GM21529 (cell line): ENCODE data around the gene CBLN3.
A peak's percentile ranks its signal among the peaks of the same experiment; 100 is the strongest.

ENCODE experiments used
- ATAC-seq: cut with Tn5 transposase; IDR thresholded peaks from one replicate; pipeline ENCODE4 v1.9.1; 2021; ENCODE audit not compliant: unreplicated experiment

The CBLN3 gene

DNA sequence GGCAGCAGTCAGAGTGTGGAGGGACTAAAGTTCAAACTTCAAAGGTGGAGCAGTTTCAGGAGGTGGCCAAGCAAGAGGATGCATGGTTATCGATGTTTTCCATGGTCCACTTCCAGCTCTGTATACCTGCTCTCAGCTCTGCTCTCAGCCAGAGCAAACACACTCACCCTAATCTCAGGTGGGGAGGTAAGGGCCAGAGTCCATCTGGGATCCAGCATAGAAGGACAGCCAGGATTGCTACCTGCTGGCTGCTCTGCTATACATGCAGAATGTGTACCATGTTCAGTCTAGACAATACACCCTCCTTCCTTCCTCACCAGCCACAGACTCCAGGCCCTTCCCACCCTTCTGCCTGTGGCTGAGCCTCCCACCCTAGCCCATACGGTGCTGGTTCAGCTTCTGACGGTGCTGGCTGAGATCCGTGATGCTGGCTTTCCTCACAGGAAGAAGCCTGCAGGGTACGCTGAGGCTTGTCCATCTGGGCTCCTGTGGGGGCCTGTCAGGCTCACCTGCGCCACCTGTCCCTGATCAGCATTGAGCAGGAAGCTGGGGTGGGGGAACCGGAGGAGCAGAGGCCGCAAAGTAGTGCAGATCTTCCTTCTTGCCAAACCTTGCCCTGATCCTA lies 2.4 kb downstream of the CBLN3 start:
- no peak for ATAC-seq

DNA sequence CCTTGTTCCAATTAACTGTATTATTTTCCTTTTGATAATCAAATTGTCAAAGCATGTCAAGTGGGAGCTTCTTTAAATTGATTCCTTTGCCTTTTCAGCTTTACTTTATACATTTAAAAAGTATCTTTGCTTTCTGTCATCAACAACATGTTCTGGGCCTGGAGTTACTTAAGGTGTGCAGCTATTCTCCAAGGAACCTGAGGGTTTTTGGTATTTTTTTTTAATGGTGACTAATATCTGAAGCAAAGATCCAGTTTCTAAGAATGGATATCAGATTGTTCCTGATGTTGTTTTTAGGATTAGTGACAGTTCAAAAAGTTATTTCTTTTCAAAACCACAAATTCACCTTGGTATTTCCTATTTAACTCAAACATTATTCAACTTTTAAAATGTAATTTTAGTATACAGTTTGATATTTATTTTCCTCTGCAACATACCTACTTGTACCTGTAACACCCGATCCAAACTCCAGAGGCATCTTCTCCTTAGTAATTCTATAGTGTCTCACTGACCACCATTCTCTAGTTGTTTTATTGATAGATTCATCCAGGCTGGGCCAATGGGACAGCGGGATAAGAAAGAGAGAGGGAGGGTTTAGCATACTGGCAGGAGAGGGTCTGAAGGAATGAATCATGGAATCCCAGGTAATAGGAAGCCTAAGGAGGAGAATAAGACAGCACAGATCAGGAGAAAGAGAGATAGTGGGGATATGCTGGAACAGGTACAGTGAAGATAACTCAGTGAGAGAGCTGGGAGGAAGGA lies 3.1 kb downstream of the CBLN3 start:
- ATAC-seq = no peak

DNA sequence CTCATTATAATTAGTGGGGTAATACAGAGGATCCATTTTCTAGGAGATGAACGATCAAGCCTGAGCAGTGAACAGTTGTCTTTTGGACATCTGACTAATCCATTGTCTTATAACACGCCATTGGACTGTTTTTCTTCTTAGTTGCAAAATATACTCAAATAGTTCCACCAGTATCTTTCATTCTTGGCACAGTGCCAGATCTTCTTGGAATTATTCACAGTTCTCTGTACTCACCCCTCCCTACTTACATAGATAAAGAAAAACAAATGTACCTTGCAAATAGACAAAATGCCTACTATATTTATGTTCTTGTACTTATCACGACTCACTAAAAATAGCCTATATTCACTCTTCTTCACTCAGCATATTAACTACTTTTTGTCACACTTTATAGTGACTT lies 3.8 kb downstream of the CBLN3 start:
- ATAC-seq = no peak

DNA sequence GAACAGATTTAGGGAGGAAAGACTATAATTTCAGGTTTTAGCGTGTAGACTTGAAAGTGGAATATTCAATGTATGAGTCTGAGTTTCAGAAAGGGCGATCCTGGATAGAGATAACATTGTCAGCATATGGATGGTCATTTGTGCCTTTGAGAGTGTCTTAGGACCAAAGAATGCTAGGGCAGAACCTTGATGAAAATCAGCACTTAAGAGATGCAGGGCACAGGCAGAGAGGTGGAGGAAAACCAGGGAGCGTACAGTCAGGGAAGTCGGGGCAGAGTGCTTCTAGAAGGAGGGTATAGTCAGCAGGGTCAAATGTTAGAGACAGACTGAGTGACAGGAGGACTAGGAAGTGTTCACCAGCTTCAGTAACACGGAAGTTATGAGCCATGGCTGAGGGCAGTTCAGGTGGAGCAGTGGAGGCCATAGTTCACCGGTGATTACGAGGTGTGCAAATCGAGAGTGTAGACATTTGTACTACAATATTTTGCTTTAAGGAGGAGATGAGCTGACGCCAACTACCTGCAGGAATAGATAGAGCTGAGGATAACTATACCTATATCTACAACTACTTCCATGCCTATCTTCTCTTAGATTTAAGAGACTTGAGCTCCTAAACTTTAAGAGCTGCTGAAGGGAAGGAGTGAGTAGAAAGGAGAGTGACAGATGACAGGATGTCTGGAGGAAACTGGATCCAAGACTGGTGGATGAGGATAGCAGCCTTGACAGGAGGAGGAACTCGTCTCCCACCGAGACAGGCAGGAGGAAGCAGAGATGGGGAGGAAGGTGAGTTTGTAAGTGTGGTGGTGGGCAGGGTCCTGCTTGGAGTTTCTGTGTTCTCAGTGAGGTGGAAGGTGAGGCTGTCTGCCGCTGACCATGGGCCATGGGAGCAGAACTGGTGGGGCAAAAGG lies 6.5 kb downstream of the CBLN3 start:
- no peak for ATAC-seq

DNA sequence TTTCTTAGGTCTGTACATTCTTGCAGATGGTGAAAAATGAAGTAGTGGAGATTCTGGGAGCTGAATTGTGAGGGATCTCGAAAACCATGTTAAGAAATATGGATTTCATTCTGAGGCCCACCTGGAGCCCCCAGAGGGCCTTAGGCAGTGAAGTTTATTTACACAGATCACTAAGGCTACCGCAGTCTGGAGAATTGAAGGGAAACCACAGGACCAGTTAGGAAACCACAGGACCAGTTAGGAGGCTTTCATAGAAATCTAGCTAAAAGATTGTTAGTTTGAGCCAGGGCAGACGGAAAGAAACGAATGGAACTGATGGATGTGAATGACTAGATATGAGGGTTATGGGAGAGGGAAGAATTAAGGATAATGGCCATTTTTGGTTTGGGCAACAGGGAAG lies 7.2 kb downstream of the CBLN3 start:
- no peak for ATAC-seq

DNA sequence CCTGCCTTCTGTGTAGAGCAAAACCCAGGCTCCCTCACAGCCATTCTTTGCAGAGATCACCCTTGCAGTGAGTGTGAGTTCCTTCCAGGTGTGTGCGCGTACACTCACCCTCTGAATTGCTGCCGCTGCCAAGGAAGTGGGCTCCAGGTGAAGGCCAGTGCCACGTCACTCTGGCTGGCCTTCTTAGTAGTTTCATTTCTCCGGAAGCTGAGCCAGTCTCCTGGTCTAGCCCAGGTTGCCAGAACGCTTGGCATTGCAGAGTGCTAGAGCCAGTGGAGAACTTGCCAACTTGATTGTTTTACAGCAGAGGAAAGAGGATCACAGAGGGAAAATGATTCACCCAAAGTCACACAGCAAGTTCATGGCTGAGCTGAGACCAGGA lies 11.0 kb downstream of the CBLN3 start:
- no peak for ATAC-seq

DNA sequence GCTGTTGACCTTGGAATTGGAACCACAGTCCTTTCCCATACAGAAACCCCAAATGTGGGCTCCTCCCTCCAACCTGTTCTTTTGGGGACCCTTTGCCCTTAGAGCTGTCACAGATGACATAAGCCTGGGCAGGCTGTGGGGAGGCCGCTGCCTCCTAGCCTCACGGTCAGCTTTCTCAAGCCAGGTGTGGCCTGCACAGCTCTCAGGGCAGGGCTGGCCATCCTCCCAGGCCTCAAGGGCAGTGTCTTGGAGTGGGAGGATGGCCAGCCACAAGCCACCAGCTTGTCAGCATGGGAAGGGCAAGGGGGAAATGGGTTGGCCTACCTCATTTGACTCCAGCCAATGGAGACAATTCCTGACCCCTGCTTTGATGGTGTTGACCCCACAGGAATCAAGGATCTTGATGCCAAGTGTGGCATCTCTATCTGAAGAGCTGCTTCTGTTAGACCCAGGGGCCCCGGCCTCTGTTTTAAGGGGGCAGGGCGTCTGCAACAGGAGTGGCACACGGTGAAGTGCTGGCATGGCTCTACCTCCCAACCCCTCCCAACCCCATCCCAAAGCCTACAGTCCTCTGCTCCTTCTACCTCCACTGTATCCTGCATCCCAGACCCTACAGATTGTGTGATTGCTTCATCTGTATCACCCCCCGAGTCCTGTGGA lies 11.5 kb downstream of the CBLN3 start:
- no peak for ATAC-seq

DNA sequence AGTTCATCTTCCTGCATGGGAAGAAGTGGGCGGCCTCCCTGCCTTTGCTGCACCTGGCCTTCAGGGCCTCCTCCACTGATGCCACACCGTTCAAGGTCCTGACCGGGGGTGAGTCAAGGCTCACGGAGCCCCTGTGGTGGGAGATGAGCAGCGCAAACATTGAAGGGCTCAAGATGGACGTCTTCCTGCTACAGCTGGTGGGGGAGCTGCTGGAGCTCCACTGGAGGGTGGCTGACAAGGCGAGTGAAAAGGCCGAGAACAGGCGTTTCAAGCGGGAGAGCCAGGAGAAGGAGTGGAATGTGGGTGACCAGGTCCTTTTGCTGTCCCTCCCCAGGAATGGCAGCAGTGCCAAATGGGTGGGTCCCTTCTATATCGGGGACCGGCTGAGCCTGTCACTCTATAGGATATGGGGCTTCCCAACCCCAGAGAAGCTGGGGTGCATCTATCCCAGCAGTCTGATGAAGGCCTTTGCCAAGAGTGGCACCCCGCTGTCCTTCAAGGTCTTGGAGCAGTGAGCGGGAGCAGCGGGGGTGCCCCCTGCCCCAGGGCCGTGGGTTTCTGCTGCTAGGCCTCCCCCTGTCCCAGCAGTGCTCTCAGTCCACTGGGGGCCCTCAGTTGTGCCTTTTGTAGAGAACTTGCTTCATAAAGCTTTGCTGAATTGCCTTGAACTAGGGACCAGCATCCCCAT lies 12.4 kb downstream of the CBLN3 start:
- ATAC-seq = no peak

DNA sequence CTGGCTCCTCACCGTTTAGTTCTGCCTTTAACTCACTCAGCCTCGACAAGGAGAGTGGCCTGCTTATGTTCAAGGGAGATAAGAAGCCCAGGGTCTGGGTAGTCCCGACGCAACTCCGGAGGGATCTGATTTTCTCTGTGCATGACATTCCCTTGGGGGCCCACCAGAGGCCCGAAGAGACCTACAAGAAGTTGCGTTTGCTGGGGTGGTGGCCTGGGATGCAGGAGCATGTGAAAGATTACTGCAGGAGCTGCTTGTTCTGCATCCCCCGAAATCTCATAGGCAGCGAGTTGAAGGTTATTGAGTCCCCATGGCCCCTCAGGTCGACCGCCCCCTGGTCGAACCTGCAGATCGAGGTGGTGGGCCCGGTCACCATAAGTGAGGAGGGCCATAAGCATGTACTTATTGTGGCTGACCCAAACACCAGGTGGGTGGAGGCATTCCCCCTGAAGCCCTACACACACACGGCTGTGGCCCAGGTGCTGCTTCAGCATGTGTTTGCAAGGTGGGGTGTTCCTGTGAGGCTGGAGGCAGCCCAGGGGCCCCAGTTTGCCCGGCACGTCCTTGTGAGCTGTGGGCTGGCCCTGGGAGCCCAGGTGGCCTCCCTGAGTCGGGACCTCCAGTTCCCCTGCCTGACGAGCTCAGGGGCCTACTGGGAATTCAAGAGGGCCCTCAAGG lies 13.1 kb downstream of the CBLN3 start:
- ATAC-seq = no peak

DNA sequence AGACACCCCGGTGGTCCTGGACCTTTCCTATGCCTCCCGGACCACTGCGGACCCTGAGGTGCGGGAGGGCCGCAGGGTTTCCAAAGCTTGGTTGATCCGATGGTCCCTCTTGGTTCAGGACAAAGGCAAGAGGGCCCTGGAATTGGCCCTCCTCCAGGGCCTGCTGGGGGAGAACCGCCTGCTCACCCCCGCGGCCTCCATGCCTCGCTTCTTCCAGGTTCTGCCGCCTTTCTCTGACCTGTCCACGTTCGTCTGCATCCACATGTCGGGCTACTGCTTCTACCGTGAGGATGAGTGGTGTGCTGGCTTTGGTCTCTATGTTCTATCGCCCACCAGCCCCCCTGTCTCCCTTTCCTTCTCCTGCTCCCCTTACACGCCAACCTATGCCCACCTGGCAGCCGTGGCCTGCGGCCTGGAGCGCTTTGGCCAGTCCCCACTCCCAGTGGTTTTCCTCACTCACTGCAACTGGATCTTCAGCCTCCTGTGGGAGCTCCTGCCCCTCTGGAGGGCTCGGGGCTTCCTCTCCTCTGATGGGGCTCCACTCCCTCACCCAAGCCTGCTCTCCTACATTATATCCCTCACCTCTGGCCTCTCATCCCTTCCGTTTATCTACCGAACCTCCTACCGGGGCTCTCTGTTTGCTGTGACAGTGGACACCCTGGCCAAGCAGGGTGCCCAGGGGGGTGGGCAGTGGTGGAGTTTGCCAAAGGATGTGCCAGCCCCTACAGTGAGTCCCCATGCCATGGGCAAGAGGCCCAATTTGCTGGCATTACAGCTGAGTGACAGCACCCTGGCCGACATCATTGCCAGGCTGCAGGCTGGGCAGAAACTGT lies 13.8 kb downstream of the CBLN3 start:
- no peak for ATAC-seq

DNA sequence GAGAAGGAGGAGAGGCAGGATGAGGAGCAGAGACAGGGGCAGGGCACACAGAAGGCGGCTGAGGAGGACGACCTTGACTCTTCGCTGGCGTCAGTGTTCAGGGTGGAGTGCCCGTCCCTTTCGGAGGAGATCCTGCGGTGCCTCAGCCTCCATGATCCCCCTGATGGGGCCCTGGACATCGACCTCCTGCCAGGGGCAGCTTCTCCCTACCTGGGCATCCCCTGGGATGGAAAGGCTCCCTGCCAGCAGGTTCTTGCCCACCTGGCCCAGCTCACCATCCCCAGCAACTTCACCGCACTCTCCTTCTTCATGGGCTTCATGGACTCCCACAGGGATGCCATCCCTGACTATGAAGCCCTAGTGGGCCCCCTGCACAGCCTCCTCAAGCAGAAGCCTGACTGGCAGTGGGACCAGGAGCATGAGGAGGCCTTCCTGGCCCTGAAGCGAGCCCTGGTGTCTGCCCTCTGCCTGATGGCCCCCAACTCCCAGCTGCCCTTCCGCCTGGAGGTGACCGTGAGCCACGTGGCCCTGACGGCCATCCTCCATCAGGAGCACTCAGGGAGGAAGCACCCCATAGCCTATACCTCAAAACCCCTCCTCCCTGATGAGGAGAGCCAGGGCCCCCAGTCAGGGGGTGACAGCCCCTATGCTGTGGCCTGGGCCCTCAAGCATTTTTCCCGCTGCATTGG lies 14.6 kb downstream of the CBLN3 start:
- ATAC-seq = no peak

DNA sequence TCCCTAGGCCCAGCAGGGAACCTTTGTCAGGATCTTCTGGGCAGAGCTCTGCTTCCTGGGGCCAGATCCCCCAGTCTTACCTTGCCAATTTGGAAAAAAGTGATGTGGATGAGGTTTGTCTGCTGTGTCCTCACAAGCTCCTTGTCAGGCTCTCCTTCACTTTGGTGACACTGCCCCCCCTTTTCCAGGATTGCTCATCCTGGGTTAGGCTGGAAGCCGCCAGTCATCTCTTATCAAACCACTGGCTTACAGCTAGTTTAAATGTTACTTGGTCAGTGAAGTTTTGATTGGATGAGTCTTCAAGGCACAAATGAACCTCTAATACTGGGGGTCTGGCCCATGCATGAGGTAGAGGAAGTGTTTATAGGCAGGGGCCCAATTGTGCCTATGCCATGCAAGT lies 15.4 kb downstream of the CBLN3 start:
- ATAC-seq = no peak

DNA sequence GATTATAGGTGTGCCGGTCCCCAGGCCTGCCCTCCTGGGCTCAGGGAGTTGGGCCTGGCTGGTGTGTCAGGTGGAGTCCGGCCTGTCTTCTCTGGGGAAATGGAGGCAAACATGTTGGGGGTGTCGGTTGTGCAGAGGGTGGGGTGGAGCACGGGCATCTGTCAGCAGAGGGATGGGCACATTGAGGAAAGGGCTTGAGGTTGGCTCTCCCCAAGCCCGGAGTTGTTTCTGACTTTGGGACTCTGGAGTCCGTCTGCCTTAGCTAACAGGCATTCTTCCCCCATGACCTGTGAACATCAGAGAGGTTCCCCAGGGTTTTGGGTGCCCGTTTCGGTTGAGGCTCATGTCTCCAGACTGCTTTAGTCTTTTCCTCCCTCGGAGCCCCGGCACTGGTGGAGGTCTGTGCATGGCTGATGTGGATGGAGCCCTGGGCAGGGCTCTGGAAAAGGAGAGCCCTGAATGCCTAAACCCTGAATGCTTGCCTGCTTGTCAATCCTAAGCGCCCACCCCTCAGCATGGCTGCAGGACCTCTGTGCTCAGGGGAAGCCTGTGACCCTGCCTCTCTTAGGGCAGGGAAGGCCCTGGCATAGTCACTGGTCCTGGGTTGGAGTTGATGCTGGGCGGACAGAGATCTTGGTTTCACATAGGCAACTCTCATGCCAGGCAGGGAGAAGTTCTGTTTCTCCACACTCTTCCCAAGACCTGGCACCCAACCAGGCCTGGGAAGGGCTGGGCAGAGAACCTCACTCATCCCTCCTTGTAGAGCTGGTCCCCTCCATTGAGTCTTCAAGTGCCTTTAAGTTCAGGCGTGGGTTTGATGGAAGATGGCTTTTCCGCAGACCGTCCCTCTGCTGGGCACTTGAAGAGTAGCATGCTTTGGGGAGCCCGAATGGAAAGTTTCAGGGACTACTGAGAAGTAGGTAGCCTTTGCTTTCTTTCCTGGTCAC lies 17.8 kb downstream of the CBLN3 start:
- peak; percentile 73 for ATAC-seq

DNA sequence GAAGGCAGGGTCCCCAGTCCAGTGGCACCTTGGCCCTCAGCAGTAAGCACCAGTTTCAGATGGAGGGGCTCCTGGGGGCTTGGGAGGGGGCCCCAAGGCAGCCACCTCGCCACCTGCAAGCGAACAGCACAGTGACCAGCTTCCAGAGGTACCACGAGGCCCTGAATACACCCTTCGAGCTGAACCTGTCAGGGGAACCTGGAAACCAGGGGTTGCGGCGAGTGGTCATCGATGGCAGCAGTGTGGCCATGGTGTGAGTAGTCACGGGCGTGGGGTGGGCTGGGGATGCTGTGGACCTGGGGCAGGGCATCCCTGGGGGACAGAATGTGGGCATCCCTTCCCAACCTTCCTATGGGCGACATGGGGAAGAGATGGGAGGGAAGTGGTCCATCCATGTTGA lies 19.5 kb downstream of the CBLN3 start:
- ATAC-seq = no peak

DNA sequence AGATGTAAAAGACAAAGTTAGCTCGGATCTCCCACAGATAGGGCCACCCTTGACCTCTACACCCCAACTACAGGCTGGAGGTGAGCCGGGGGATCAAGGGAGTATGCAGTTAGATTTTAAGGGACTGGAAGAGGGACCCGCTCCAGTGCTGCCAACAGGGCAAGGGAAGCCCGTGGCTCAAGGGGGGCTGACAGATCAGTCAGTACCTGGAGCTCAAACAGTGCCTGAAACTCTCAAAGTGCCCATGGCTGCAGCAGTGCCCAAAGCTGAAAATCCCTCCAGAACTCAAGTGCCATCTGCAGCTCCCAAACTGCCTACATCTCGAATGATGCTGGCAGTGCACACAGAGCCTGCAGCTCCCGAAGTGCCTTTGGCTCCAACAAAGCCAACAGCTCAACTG lies 20.3 kb downstream of the CBLN3 start:
- ATAC-seq = no peak

DNA sequence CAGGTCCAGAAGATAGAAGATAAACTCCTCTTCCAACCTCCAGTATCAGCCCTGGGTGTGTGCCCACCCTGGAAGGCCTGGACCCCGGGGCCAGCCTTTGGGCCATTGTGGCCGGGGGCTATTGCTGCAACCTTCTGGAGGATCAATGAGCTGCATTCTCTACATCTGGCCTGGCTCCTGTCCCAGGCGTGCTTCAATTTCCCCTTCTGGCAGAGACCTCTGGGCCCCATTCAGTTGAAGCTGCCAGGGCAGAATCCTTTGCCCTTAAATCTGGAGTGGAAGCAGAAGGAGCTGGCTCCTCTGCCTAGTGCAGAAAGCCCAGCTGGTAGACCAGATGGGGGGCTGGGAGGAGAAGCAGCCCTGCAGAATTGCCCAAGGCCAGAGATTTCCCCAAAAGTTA lies 20.7 kb downstream of the CBLN3 start:
- ATAC-seq = no peak

DNA sequence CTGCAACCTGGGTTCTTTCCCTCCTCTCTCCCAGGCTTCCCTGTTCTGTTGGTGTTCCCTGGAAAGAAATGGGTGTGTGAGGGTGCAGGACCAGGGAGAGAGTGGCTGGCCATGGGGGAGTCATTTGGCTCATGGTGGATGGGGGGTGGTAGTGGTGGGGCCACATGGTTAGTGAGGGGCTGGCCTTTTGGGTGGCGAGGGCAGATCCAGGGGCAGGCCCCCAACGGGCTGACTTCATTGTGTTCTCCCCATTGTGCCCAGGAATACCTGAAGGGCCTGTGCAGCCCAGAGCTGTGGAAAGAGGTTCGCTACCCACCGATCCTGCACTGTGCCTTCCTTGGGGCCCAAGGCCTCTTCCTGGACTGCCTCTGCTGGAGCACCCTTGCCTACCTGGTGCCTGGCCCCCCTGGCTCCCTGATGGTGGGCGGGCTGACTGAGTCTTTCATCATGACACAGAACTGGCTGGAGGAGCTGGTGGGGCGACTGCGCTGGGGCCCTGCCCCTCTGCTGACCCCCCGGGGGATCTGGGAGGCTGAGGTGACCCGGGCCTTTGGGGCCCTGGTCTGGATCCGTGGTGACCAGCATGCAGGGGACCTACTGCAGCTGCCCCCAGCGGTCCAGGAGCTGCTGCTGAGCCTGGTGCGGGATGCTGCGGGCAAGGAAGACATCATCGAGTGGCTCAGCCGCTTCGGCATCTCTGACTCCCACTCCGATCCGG lies 21.7 kb downstream of the CBLN3 start:
- no peak for ATAC-seq
